Endothelial cell (in vitro differentiated cells): ENCODE data around the gene SDK2. TPM values are rescaled to one million over a fixed set of nuclear protein-coding genes. Genes with fewer than 3 reads are reported as not detected.

Source experiments
- DNase-seq: peaks from one replicate; pipeline ENCODE4 v3.0.0; 2021; ENCODE audit warnings: low spot score
- H3K27ac Mint-ChIP-seq: one replicate; pipeline ENCODE4 v1.8.0; 2021; ENCODE audit warnings: mixed read lengths, inconsistent platforms; ENCODE audit not compliant: unreplicated experiment
- H3K27me3 Mint-ChIP-seq: one replicate; pipeline ENCODE4 v1.8.0; 2021; ENCODE audit warnings: mild to moderate bottlenecking, moderate library complexity, mixed read lengths, inconsistent platforms; ENCODE audit not compliant: unreplicated experiment
- H3K36me3 Mint-ChIP-seq: one replicate; pipeline ENCODE4 v1.8.0; 2021; ENCODE audit warnings: mild to moderate bottlenecking, low read depth, mixed read lengths, inconsistent platforms; ENCODE audit not compliant: unreplicated experiment
- H3K4me1 Mint-ChIP-seq: one replicate; pipeline ENCODE4 v1.8.0; 2021; ENCODE audit warnings: mild to moderate bottlenecking, mixed read lengths, inconsistent platforms; ENCODE audit not compliant: unreplicated experiment
- H3K4me3 Mint-ChIP-seq: one replicate; pipeline ENCODE4 v1.8.0; 2021; ENCODE audit warnings: mild to moderate bottlenecking, mixed read lengths, inconsistent platforms; ENCODE audit not compliant: unreplicated experiment
- H3K9me3 Mint-ChIP-seq: one replicate; pipeline ENCODE4 v1.8.0; 2021; ENCODE audit warnings: mixed read lengths, inconsistent platforms; ENCODE audit not compliant: unreplicated experiment
- CTCF ChIP-seq: fragments of 200-600 bp; sonication (generic); IDR thresholded peaks from one replicate; pipeline ENCODE4 v1.5.0; 2021; ENCODE audit warnings: antibody characterized with exemption; ENCODE audit not compliant: unreplicated experiment
- total RNA-seq: library from RNA; stranded (reverse); fragmentation: NEBNext Ultra II Directional; extraction: Animal tissue kit (Norgen Biotek cat#: 25700); gene quantifications from one replicate; pipeline ENCODE4 v1.2.1, GENCODE V29; 2021; ENCODE audit not compliant: unreplicated experiment

SDK2 gene
- total RNA-seq, 1 donor from 2014 or later = 2.4 TPM

DNA sequence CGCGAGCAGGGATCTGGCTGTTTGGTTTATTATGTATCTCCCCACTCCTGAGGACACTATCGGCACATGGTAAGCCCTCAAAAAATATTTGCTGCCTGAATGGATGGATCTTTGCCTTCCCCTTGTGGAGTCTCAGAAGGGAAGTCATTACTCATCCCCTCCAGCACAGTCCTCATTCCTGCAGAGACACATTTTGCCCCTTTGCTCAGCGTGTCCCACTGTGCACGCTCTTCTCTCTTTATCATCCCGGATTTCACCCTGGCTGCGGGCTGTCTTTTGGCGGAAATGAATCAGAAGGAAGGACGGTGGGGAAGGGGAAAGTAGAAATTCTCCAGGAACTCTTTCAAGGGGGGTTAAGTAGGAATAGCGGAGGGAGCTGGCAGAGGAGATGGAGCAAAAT lies 207.3 kb downstream of the SDK2 start:
- Mint-ChIP-seq H3K27me3 (no peaks in the 10 kb centered on the region), H3K27ac (no peak overlapping the region)

GRCh38 chr17:73435412-73435811 lies 208.8 kb downstream of the SDK2 start:
- no peaks in the 10 kb centered on the region for H3K4me1 Mint-ChIP-seq
- no peak overlapping the region for H3K4me3 Mint-ChIP-seq
- no peaks in the 10 kb centered on the region for H3K9me3 Mint-ChIP-seq
- no peaks in the 10 kb centered on the region for H3K27me3 Mint-ChIP-seq
- no peak overlapping the region for H3K27ac Mint-ChIP-seq
- H3K36me3 Mint-ChIP-seq = no peaks in the 10 kb centered on the region
- TF ChIP-seq CTCF = no peak
- no peak for DNase-seq

More for the DNA sequence above, 207.3 kb downstream of the SDK2 start:
- Mint-ChIP-seq H3K4me3 (no peak overlapping the region), H3K4me1 (no peaks in the 10 kb centered on the region), H3K9me3 (no peaks in the 10 kb centered on the region), H3K36me3 (no peaks in the 10 kb centered on the region)
- no peak for TF ChIP-seq CTCF
- no peak for DNase-seq

DNA sequence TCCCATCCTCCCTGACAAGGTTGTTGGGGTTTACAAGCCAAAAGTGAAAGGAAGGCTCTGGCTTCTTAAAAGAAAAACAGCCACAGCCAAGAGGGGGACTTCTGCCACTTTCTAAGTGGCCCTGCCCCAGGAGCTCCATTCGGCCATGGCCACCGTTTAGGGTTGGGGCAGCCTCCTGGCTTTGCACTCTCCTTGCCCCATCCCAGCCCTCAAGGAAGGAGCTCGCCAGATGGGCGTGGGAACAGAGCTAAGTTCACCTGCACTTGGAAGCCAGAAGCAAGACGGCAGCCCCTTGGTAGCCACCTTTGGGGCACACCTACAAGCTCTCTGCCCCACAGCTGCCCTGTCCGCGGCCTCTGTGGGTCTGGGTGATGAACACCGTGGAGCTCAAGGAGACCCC lies 210.1 kb downstream of the SDK2 start:
- no peak for TF ChIP-seq CTCF
- H3K36me3 Mint-ChIP-seq = no peaks in the 10 kb centered on the region
- H3K27me3 Mint-ChIP-seq = no peaks in the 10 kb centered on the region
- H3K27ac Mint-ChIP-seq = no peak overlapping the region
- no peaks in the 10 kb centered on the region for H3K9me3 Mint-ChIP-seq
- H3K4me1 Mint-ChIP-seq = no peaks in the 10 kb centered on the region
- DNase-seq = no peak
- no peak overlapping the region for H3K4me3 Mint-ChIP-seq

- no peak overlapping the region for H3K27ac Mint-ChIP-seq
- no peak for DNase-seq
- TF ChIP-seq CTCF = no peak
- no peak overlapping the region for H3K4me3 Mint-ChIP-seq
- H3K9me3 Mint-ChIP-seq = no peaks in the 10 kb centered on the region
- no peaks in the 10 kb centered on the region for H3K27me3 Mint-ChIP-seq
- no peaks in the 10 kb centered on the region for H3K4me1 Mint-ChIP-seq
- no peaks in the 10 kb centered on the region for H3K36me3 Mint-ChIP-seq
Measured at GRCh38 chr17:73433501-73433900, 210.7 kb downstream of the SDK2 start.

GRCh38 chr17:73432624-73433190 lies 211.5 kb downstream of the SDK2 start:
- Mint-ChIP-seq H3K27ac (no peak overlapping the region), H3K27me3 (no peaks in the 10 kb centered on the region), H3K36me3 (no peaks in the 10 kb centered on the region), H3K4me1 (no peaks in the 10 kb centered on the region), H3K4me3 (no peak overlapping the region), H3K9me3 (no peaks in the 10 kb centered on the region)
- DNase-seq = no peak
- no peak for TF ChIP-seq CTCF
